HEK293 (cell line): ENCODE data around the gene GRK3.

Experiments used
- CTCF ChIA-PET: fragments of 350-600 bp; formaldehyde crosslinking; extraction: SDS; loops from one replicate; lab custom pipeline; 2021; ENCODE audit warnings: antibody characterized with exemption; lab: Yijun Ruan, JAX
- POLR2A ChIA-PET: fragments of 300-600 bp; formaldehyde crosslinking; extraction: SDS; loops from one replicate; lab custom pipeline; 2020; ENCODE audit warnings: antibody characterized with exemption, inconsistent platforms; lab: Yijun Ruan, JAX
- H3K27ac ChIP-seq: fragments of 200-500 bp; sonication (Bioruptor generic); 2 replicates; pipeline ENCODE4 v1.5.1; 2014; ENCODE audit warnings: low read depth, low read length, control low read depth, inconsistent platforms; ENCODE audit errors: extremely low read depth
- H3K36me3 ChIP-seq, 2 experiments: fragments of 200-500 bp in 1 of 2; sonication (Bioruptor generic) in 1 of 2; 1 replicate in 1 of 2; 2 replicates in 1 of 2; pipeline ENCODE4 v1.5.1; 2014 to 2017; ENCODE audit warnings: inconsistent platforms in 2 of 2, low read length in 2 of 2; ENCODE audit not compliant: control insufficient read depth in 2 of 2, insufficient read depth in 1 of 2
- H3K4me1 ChIP-seq: fragments of 200-500 bp; sonication (Bioruptor generic); 2 replicates; pipeline ENCODE4 v1.5.1; 2014; ENCODE audit warnings: mild to moderate bottlenecking, low read length, inconsistent platforms; ENCODE audit not compliant: control insufficient read depth, insufficient read depth
- H3K4me3 ChIP-seq: 2 replicates; pipeline ENCODE4 v1.5.1; 2011; ENCODE audit warnings: low read depth, mild to moderate bottlenecking, control low read depth, low read length, moderate library complexity
- H3K9me3 ChIP-seq: fragments of 200-500 bp; sonication (Bioruptor generic); 2 replicates; pipeline ENCODE4 v1.5.1; 2014; ENCODE audit warnings: low read depth, low read length, inconsistent platforms; ENCODE audit not compliant: control insufficient read depth, insufficient read depth
- ATF2 ChIP-seq: fragments of 450-650 bp; formaldehyde crosslinking; IDR thresholded peaks from 2 replicates; pipeline ENCODE4 v1.5.1; 2016; ENCODE audit warnings: missing biosample characterization, missing genetic modification characterization, low read depth
- BCL11B ChIP-seq: fragments of 450-650 bp; formaldehyde crosslinking; IDR thresholded peaks from 2 replicates; pipeline ENCODE4 v1.5.1; 2016; ENCODE audit warnings: low read depth, missing biosample characterization, missing genetic modification characterization
- GLIS1 ChIP-seq: fragments of 450-650 bp; formaldehyde crosslinking; IDR thresholded peaks from 2 replicates; pipeline ENCODE4 v1.5.1; 2016; ENCODE audit warnings: missing biosample characterization, missing genetic modification characterization
- HOXC10 ChIP-seq: sonication (generic); formaldehyde crosslinking; IDR thresholded peaks from 2 replicates; pipeline ENCODE4 v1.8.1; 2023; ENCODE audit warnings: mild to moderate bottlenecking, missing genetic modification reagents
- PATZ1 ChIP-seq: fragments of 450-650 bp; formaldehyde crosslinking; IDR thresholded peaks from 2 replicates; pipeline ENCODE4 v1.5.1; 2016; ENCODE audit warnings: missing biosample characterization, missing genetic modification characterization
- PRDM2 ChIP-seq: fragments of 450-650 bp; formaldehyde crosslinking; IDR thresholded peaks from 2 replicates; pipeline ENCODE4 v1.5.1; 2016; ENCODE audit warnings: missing biosample characterization, missing genetic modification characterization, borderline replicate concordance
- SALL2 ChIP-seq: fragments of 450-650 bp; formaldehyde crosslinking; IDR thresholded peaks from 2 replicates; pipeline ENCODE4 v1.5.0; 2017; ENCODE audit warnings: missing biosample characterization, mild to moderate bottlenecking, missing genetic modification characterization, borderline replicate concordance
- SP3 ChIP-seq: fragments of 450-650 bp; formaldehyde crosslinking; IDR thresholded peaks from 2 replicates; pipeline ENCODE4 v1.5.1; 2016; ENCODE audit warnings: missing biosample characterization, missing genetic modification characterization
- ZBTB10 ChIP-seq: fragments of 450-650 bp; formaldehyde crosslinking; IDR thresholded peaks from 2 replicates; pipeline ENCODE4 v1.5.1; 2016; ENCODE audit warnings: missing biosample characterization, missing genetic modification characterization
- ZBTB6 ChIP-seq: fragments of 450-650 bp; formaldehyde crosslinking; IDR thresholded peaks from 2 replicates; pipeline ENCODE4 v1.5.1; 2017; ENCODE audit warnings: missing biosample characterization, missing genetic modification characterization
- ZBTB8A ChIP-seq: fragments of 450-650 bp; formaldehyde crosslinking; IDR thresholded peaks from 2 replicates; pipeline ENCODE4 v1.5.1; 2016; ENCODE audit warnings: missing biosample characterization, missing genetic modification characterization
- ZFP41 ChIP-seq: fragments of 450-650 bp; formaldehyde crosslinking; IDR thresholded peaks from 2 replicates; pipeline ENCODE4 v1.5.1; 2016; ENCODE audit warnings: missing biosample characterization, missing genetic modification characterization, borderline replicate concordance
- ZFP69B ChIP-seq: fragments of 450-650 bp; formaldehyde crosslinking; IDR thresholded peaks from 2 replicates; pipeline ENCODE4 v1.5.1; 2016; ENCODE audit warnings: missing biosample characterization, missing genetic modification characterization
- ZNF184 ChIP-seq: fragments of 450-650 bp; IDR thresholded peaks from 2 replicates; pipeline ENCODE4 v1.5.1; 2018; ENCODE audit warnings: missing biosample characterization, mild to moderate bottlenecking, missing genetic modification characterization
- ZNF335 ChIP-seq: fragments of 450-650 bp; formaldehyde crosslinking; conservative IDR thresholded peaks from 2 replicates; pipeline ENCODE4 v1.5.1; 2016; ENCODE audit warnings: missing biosample characterization, missing genetic modification characterization
- ZNF398 ChIP-seq: fragments of 450-650 bp; formaldehyde crosslinking; IDR thresholded peaks from 2 replicates; pipeline ENCODE4 v1.5.1; 2017; ENCODE audit warnings: missing biosample characterization, missing genetic modification characterization
- ZNF639 ChIP-seq: fragments of 450-650 bp; formaldehyde crosslinking; IDR thresholded peaks from 2 replicates; pipeline ENCODE4 v1.5.1; 2016; ENCODE audit warnings: missing biosample characterization, missing genetic modification characterization
- ZSCAN5A ChIP-seq: fragments of 450-650 bp; formaldehyde crosslinking; IDR thresholded peaks from 2 replicates; pipeline ENCODE4 v1.5.1; 2016; ENCODE audit warnings: missing biosample characterization, missing genetic modification characterization

The GRK3 gene

GRCh38 chr22:25645964-25646363 is 81.5 kb downstream of the GRK3 start (continued):
- no peak for TF ChIP-seq ZNF639 (tag by site-specific recombination)
- no peak for TF ChIP-seq GLIS1
- no peak for TF ChIP-seq SP3 (tag by site-specific recombination)
- no peak for TF ChIP-seq HOXC10 (CRISPR knock-in tag)
- TF ChIP-seq ATF2 (tag by site-specific recombination): no peak
- no peak for TF ChIP-seq ZFP41 (tag by site-specific recombination)
- TF ChIP-seq SALL2 (tag by site-specific recombination): no peak
- no peak for TF ChIP-seq PRDM2 (tag by site-specific recombination)
- no peak for TF ChIP-seq ZBTB8A (tag by site-specific recombination)
- TF ChIP-seq PATZ1 (tag by site-specific recombination): no peak
- no peak for TF ChIP-seq ZNF335 (tag by site-specific recombination)

- Histone ChIP-seq H3K4me3 (no peak overlapping the region), H3K27ac (no peak overlapping the region), H3K4me1 (no peaks in the 10 kb centered on the region), H3K9me3 (no peaks in the 10 kb centered on the region), H3K36me3 (no peaks in the 10 kb centered on the region)
- ChIA-PET CTCF (no interaction called here), POLR2A (no interaction called here)
- TF ChIP-seq ZSCAN5A (no peak), ZFP69B (no peak), BCL11B (tag by site-specific recombination) (no peak), ZBTB6 (no peak), ZBTB10 (tag by site-specific recombination) (no peak), ZNF184 (tag by site-specific recombination) (no peak), ZNF398 (tag by site-specific recombination) (no peak)
Measured at GRCh38 chr22:25650833-25651232, 86.4 kb downstream of the GRK3 start.
